ENCODE results near the gene C16orf89. TPM values are rescaled to one million over a fixed set of nuclear protein-coding genes. Genes with fewer than 3 reads are reported as not detected.

C16orf89 gene
- total RNA-seq, 1 donor from 2014 or later = 1.0 TPM

GRCh38 chr16:5056352-5056751 is 9.4 kb downstream of the C16orf89 start:
- Histone ChIP-seq H3K4me2 (no peak overlapping the region), H3K36me3 (no peaks in the 10 kb centered on the region), H4K20me1 (ENCODE audit: low read depth) (no peaks in the 10 kb centered on the region), H3K79me2 (ENCODE audit: low read depth) (no peaks in the 10 kb centered on the region), H3K27ac (no peak overlapping the region), H3K4me1 (peaks cover 18% of the 10 kb centered on the region), H3K4me3 (no peak overlapping the region), H3F3A (ENCODE audit: low read depth) (peaks cover 27% of the 10 kb centered on the region), H3K9me3 (ENCODE audit: low read depth) (no peaks in the 10 kb centered on the region), H3K9ac (no peak overlapping the region), H3K27me3 (no peaks in the 10 kb centered on the region), H2AFZ (replicated peaks) (no peak overlapping the region)
- Mint-ChIP-seq H3K4me1 (peaks cover 4% of the 10 kb centered on the region), H3K9me3 (no peaks in the 10 kb centered on the region), H3K4me3 (no peak overlapping the region), H3K27me3 (ENCODE audit: insufficient read depth, low read depth) (peaks cover 2% of the 10 kb centered on the region), H3K36me3 (no peaks in the 10 kb centered on the region), H3K27ac (no peak overlapping the region)
- peak; percentile 80 for DNase-seq (ENCODE audit: low spot score)
- TF ChIP-seq CTCF (IDR thresholded peaks at IDR 0.05) (peak; percentile 71), EZH2 (IDR thresholded peaks at IDR 0.05) (no peak)

- no peak for DNase-seq (ENCODE audit: low spot score)
- no peaks in the 10 kb centered on the region for H3K36me3 Mint-ChIP-seq
- H3K27ac Mint-ChIP-seq = no peak overlapping the region
- no peak for TF ChIP-seq EZH2 (IDR thresholded peaks at IDR 0.05)
- no peak for TF ChIP-seq EZH2phosphoT487 (IDR thresholded peaks at IDR 0.05)
- TF ChIP-seq CTCF (IDR thresholded peaks at IDR 0.05) = no peak
- Histone ChIP-seq H3K27me3 (no peaks in the 10 kb centered on the region), H3K4me3 (no peak overlapping the region), H3K79me2 (ENCODE audit: low read depth) (no peaks in the 10 kb centered on the region), H3K9ac (no peak overlapping the region), H3K4me2 (no peak overlapping the region), H3K4me1 (peaks cover 18% of the 10 kb centered on the region), H2AFZ (replicated peaks) (no peak overlapping the region), H3K36me3 (no peaks in the 10 kb centered on the region), H4K20me1 (ENCODE audit: low read depth) (no peaks in the 10 kb centered on the region), H3K9me3 (ENCODE audit: low read depth) (no peaks in the 10 kb centered on the region), H3F3A (ENCODE audit: low read depth) (peaks cover 23% of the 10 kb centered on the region), H3K27ac (no peak overlapping the region)
- no peak overlapping the region for H3K4me3 Mint-ChIP-seq
- no peaks in the 10 kb centered on the region for H3K9me3 Mint-ChIP-seq
- peaks cover 4% of the 10 kb centered on the region for H3K4me1 Mint-ChIP-seq
- H3K27me3 Mint-ChIP-seq (ENCODE audit: insufficient read depth, low read depth) = peaks cover 2% of the 10 kb centered on the region
Measured at GRCh38 chr16:5054876-5055865, 10.6 kb downstream of the C16orf89 start.

GRCh38 chr16:5046914-5047313 is 18.8 kb downstream of the C16orf89 start:
- Histone ChIP-seq H3K27ac (no peak overlapping the region), H3K36me3 (no peaks in the 10 kb centered on the region), H3K9me3 (ENCODE audit: low read depth) (no peaks in the 10 kb centered on the region), H3K4me3 (no peak overlapping the region), H3K4me2 (no peak overlapping the region), H3K27me3 (no peaks in the 10 kb centered on the region), H3K4me1 (no peaks in the 10 kb centered on the region), H3K79me2 (ENCODE audit: low read depth) (no peaks in the 10 kb centered on the region), H2AFZ (replicated peaks) (no peak overlapping the region), H4K20me1 (ENCODE audit: low read depth) (no peaks in the 10 kb centered on the region), H3K9ac (no peak overlapping the region), H3F3A (ENCODE audit: low read depth) (no peaks in the 10 kb centered on the region)
- H3K9me3 Mint-ChIP-seq = no peaks in the 10 kb centered on the region
- TF ChIP-seq EZH2 (IDR thresholded peaks at IDR 0.05) (no peak), CTCF (IDR thresholded peaks at IDR 0.05) (no peak), EZH2phosphoT487 (IDR thresholded peaks at IDR 0.05) (no peak)
- H3K36me3 Mint-ChIP-seq = no peaks in the 10 kb centered on the region
- H3K27ac Mint-ChIP-seq = no peak overlapping the region
- DNase-seq (ENCODE audit: low spot score) = no peak
- H3K4me3 Mint-ChIP-seq = no peak overlapping the region
- H3K4me1 Mint-ChIP-seq = no peaks in the 10 kb centered on the region
- H3K27me3 Mint-ChIP-seq (ENCODE audit: insufficient read depth, low read depth) = no peaks in the 10 kb centered on the region

All from neural progenitor cell (in vitro differentiated cells).